Fibroblast of skin of back (primary cell): Measurements from ENCODE around the gene PPOX.

ENCODE experiments used
- DNase-seq: peaks from one replicate; pipeline ENCODE4 v3.0.0-alpha.2; 2013

The PPOX gene

GRCh38 chr1:161153682-161154337 lies 12.4 kb upstream of the PPOX start, which contains the start of gene UFC1:
Gene UFC1, plus strand, starts transcription at chr1:161153978. Its CDS starts 20 bp downstream, at chr1:161153998.
- peak; percentile 89 for DNase-seq

DNA sequence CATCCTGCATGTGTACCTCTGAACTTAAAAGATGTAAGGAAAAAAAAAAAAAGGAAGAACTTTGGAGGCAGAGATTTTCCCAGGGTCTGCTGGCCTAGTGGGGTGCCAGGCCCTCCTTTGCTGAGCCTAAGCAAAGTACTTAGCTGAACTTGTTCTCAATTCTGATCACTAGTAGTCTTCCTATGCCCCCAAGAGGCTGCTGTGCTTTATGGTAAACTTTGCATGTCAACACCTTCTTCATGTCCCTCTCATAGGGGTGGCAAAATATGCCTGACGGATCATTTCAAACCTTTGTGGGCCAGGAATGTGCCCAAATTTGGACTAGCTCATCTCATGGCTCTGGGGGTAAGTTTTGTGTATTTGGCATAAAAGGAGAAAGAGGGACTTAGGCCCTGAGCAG lies 8.4 kb upstream of the PPOX start:
- no peak for DNase-seq

GRCh38 chr1:161158316-161159010 lies 7.8 kb upstream of the PPOX start:
- DNase-seq, result no peak

DNA sequence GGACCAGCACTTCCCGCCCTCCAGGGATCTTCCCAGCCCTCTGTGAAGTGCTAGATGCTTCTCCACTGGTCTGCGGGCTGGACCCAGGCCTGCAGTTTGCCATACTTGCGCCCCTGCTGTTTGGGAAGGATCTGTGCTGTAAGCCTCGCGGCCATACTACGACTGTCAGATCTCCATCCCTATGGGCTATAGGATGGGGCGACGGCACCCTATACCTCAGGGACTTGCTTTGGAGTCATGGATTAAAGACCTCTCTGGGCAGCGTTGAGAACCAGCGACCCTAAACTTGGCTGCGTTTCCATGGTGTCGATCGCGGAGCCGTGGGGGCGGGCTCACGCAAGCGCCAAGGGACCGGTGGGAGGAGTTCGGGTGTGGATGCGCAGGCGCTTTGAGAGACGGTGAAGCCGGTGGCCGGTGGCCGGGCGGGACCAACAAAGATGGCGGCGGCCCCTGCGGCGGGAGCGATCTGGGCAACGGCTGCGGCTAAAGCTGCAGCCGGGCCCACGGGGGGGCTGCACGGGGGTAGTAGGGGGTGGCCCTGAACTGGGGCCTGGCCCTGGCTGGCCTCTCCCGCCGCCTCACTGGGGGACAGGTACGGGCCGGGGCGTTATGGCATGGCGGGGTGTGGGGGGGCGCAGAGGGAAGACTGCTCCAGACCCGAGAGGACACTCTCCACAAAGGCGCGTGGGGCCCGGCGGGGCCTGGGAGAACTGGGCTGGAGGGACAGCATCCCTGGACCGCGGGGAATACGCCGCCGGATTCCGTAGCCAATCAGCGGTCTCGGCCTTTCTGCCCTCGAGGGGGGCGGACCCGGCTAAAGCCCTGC lies 6.9 kb upstream of the PPOX start, which contains the start of gene USP21:
Gene USP21 (plus strand): TSS at position 414 of the 826 bp plus-strand sequence. CDS start 1,141 bp downstream, outside the sequence.
- DNase-seq, result peak; percentile 87

DNA sequence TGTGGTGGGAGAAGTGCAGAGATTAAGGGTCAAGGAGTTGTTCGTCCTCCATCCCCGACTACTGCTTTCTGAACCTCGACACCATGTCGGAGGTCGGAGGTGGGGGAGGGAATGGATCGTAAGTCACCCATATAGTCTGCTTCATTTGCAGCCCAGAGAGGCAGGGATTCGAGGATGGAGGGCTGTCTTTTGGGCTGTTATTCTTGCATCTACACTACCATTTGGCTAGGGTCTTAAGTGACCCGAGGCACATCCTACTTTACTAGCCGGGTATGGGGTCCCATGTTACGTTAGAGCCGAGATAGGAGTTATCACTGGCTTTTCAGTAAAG lies 6.3 kb upstream of the PPOX start:
- DNase-seq, result no peak

- DNase-seq, result no peak
These were observed 5.5 kb upstream of the PPOX start for GRCh38 chr1:161160671-161161145.

DNA sequence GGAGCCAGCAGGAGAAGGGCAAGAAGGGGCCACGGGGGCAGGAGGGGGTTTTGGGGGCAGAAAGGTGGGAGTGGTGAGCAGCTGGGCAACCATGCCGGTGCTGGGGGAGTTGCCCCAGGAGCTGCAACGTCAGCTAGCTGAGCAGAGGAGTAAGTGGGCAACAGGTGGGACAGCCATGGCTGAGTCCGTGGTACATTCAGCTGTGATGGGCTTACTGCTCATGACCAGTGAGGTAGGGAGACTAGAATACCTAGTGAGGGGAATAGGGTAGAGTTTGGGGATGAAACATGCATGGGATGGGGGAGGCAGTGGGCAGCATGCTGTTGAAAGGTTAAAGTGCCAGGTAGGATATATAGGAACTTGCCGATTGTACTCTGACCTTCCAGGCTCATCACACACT lies 4.6 kb upstream of the PPOX start:
- no peak for DNase-seq

- no peak for DNase-seq
These were observed 4.2 kb upstream of the PPOX start for GRCh38 chr1:161162052-161162451.

GRCh38 chr1:161162806-161163205 lies 3.4 kb upstream of the PPOX start:
- DNase-seq, result no peak

- no peak for DNase-seq
These were observed 2.4 kb upstream of the PPOX start for GRCh38 chr1:161163793-161164192.

GRCh38 chr1:161164901-161165610 lies 1.2 kb upstream of the PPOX start:
- DNase-seq, result no peak

DNA sequence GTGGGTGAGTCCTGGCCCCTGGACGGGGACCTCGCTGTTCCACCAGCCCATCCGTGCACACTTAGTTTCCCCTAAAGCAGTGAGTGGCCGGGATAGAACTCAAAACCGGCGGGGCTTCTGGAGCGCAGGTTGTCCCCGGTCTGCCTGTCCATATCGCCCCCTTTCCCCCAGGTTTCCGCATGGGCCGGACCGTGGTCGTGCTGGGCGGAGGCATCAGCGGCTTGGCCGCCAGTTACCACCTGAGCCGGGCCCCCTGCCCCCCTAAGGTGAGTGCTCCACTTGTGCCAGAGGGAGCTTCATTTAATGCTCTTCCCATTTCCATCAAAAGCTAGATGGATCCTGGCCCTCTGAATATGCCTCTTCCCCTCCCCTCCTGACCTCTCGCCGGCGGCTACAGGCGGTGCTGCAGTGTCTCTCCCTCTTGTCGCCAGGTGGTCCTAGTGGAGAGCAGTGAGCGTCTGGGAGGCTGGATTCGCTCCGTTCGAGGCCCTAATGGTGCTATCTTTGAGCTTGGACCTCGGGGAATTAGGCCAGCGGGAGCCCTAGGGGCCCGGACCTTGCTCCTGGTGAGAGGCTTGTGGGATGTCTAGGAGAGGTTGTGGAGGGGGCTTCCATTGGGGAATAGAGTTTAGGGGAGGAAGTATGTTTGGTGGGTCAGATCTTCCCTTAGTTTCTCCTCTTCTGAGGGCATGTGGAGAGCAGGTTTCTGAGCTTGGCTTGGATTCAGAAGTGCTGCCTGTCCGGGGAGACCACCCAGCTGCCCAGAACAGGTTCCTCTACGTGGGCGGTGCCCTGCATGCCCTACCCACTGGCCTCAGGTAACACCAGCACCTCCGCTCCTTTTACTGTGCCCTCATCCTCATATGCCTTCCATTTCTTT lies 683 bp downstream of the PPOX start:
- no peak for DNase-seq

DNA sequence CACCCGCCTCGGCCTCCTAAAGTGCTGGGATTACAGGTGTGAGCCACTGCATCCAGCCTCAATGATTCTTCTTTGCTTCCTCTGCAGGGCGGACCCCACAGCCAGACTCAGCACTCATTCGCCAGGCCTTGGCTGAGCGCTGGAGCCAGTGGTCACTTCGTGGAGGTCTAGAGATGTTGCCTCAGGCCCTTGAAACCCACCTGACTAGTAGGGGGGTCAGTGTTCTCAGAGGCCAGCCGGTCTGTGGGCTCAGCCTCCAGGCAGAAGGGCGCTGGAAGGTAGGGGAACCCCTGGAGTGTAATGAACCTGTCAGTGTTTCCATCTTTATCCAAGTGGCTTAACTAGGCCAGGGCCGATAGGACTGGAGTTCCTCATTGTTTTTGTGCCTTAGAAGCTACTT lies 2.7 kb downstream of the PPOX start:
- no peak for DNase-seq

DNA sequence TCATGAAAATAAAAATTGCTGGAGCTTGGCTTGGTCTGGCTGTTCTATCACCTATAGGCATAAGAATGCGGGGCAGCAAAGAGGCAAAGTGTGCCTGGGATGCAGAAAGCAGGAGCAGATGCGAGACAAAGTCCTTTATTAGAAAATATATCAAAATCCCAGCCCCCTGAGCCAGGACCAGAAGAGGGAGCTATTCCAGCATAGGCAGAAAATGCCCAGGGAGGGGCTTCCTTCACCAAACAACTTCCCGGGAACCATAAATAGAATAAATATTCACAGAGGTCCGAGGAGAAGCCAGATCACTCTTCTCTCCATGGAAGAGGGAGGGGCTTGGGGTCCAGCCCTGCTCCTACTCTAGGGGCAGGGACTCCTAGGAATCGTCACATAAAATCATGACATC lies 5.0 kb downstream of the PPOX start:
- no peak for DNase-seq

DNA sequence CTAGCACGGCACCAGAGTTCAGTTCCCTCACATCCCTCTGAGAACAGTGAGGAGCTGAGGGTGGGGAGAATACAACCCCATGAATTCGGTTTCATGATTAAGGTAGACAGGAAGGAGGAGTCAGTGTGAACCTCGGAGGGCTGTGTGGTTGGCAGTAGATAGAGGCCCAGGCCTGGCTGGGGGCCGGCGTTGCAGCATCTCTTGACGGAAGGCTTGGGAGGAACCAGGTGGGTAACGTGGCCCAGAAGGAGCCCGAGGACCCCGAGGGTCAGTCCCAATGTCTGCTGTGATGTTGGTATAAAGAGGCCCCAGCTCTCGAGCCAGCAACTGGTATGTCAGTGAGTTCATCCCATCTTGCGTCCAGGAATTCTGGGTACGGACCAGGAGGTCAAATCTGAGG lies 5.5 kb downstream of the PPOX start:
- no peak for DNase-seq

GRCh38 chr1:161172349-161172748 lies 6.1 kb downstream of the PPOX start:
- DNase-seq, result no peak

DNA sequence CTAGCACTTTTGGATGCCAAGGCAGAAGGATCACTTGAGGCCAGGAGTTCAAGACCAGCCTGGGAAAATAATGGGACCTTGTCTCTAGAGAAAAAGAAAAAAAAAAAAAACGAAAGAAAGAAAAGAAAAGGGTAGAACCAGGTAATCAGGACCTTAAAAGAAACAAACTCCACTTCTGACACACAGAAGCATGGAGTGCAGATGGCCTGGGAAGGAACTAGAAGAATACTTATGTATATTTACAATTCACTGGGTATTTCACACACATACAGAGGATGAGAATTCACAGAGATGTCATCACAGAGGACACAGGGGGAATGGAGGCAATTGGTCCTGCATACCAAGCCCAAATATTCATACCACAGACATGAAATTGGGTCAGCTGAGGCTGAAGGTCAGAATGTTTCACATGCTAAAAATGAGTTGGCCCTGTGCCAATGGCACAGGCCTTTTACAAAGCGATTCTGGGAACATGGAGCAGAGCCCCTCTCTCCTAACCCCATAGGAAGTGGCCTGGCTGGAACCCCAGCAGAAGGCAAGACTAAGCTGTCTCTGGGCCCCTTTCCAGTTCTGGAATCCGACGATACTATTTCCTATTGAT lies 6.7 kb downstream of the PPOX start:
- peak; percentile 82 for DNase-seq

DNA sequence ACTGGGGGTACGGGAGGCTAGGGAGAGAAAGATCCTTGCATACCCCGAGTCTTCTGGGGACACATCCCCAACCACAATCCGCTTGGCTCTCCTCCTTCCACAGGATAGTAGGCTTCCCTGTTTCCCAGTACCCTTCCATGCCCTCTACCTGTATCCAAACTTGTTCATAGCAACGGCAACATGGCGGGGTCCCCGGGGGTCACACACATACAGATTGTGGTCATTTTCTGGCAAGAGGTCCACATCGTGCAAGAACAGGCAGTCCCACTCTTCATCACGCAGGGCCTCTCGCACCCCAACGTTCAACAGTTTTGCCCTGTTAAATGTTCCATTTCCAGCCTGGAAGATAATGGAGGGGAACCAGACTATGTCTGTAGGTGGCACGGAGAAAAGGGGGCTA lies 7.5 kb downstream of the PPOX start:
- DNase-seq, result no peak

GRCh38 chr1:161174911-161175310 lies 8.7 kb downstream of the PPOX start:
- DNase-seq, result no peak

GRCh38 chr1:161175771-161176453 lies 9.7 kb downstream of the PPOX start:
- no peak for DNase-seq
